Ovary (tissue), 3 donors: ENCODE data around the gene NPM1.

Experiments used
- POLR2A ChIP-seq: fragments of 450-650 bp; IDR thresholded peaks from one replicate; pipeline ENCODE4 v1.6.1; 2017; ENCODE audit warnings: antibody characterized with exemption, mild to moderate bottlenecking, moderate library complexity
- TF ChIP-seq, protein P1 (sequence below), 3 donors: fragments of 450-650 bp in 2 of 3; fragments of 200-600 bp in 1 of 3; IDR thresholded peaks; one replicate each; pipeline versions ENCODE4 v1.5.1 to v1.8.0; 2016 to 2022; ENCODE audit warnings: antibody characterized with exemption in 3 of 3, mild to moderate bottlenecking in 1 of 3
- donor health status: DM: no; HTN: no; CAD: no.

DNA sequence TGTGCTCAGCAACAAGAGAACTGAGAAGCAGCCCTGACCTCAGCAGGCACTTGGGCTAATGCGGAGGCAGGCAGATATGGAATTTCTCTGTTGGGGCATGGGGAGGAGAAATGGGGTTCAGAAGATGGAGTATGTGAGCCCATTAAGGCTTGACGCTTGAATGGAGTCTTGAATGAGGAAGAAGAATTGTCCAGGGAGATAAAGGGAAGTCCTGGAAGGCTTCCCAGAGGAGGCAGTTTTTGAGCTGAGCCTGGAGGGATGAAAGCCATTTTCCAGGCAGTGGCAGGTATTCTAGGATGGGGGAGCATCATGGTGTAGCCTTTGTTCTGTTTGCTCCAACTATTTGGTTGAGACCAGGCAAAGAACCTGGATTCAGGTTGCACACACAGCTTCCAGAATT is 66.3 kb downstream of the NPM1 start:
- no peak for TF ChIP-seq POLR2A
- TF ChIP-seq, protein P1, sequence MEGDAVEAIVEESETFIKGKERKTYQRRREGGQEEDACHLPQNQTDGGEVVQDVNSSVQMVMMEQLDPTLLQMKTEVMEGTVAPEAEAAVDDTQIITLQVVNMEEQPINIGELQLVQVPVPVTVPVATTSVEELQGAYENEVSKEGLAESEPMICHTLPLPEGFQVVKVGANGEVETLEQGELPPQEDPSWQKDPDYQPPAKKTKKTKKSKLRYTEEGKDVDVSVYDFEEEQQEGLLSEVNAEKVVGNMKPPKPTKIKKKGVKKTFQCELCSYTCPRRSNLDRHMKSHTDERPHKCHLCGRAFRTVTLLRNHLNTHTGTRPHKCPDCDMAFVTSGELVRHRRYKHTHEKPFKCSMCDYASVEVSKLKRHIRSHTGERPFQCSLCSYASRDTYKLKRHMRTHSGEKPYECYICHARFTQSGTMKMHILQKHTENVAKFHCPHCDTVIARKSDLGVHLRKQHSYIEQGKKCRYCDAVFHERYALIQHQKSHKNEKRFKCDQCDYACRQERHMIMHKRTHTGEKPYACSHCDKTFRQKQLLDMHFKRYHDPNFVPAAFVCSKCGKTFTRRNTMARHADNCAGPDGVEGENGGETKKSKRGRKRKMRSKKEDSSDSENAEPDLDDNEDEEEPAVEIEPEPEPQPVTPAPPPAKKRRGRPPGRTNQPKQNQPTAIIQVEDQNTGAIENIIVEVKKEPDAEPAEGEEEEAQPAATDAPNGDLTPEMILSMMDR (IDR thresholded peaks at IDR 0.05), result no peak
